NCI-H2081 (cell line): ENCODE data around the gene POP5.
A peak's percentile ranks its signal among the peaks of the same experiment; 100 is the strongest.
"Not testable (repeated sequence)": the region's sequence is repeated elsewhere in the genome, so short reads cannot be mapped to it uniquely, and the experiment has no call there.

Source experiments
- DNase-seq, 2 experiments: peaks; one replicate each; lab custom pipeline; 2025; lab: John Stamatoyannopoulos, UW

Gene POP5

GRCh38 chr12:120580787-120581723, at the start of gene POP5:
Gene POP5 (minus strand): TSS chr12:120581402. CDS start chr12:120581362, 40 bp downstream.
- peak; percentile 97 to 99 for DNase-seq

- DNase-seq = no peak
Measured at GRCh38 chr12:120630104-120630892, 49.1 kb upstream of the POP5 start.

GRCh38 chr12:120628919-120629318, 47.7 kb upstream of the POP5 start:
- DNase-seq = no peak

GRCh38 chr12:120625557-120626419, 44.6 kb upstream of the POP5 start:
- no peak for DNase-seq

- DNase-seq = no peak
Measured at GRCh38 chr12:120620624-120621023, 39.4 kb upstream of the POP5 start.

GRCh38 chr12:120618954-120619615, 37.9 kb upstream of the POP5 start:
- DNase-seq = no peak

- DNase-seq = not testable (repeated sequence)
Measured at GRCh38 chr12:120617767-120618166, 36.6 kb upstream of the POP5 start.

GRCh38 chr12:120617193-120617592, 36.0 kb upstream of the POP5 start:
- DNase-seq = not testable (repeated sequence)

- no peak for DNase-seq
Measured at GRCh38 chr12:120614848-120615247, 33.6 kb upstream of the POP5 start.

GRCh38 chr12:120611534-120611933, 30.3 kb upstream of the POP5 start:
- DNase-seq = not testable (repeated sequence)

- no peak for DNase-seq
Measured at GRCh38 chr12:120610560-120610959, 29.4 kb upstream of the POP5 start.

GRCh38 chr12:120602416-120602815, 21.2 kb upstream of the POP5 start:
- not testable (repeated sequence) for DNase-seq

GRCh38 chr12:120599672-120600552, 18.7 kb upstream of the POP5 start:
- DNase-seq = no peak

- no peak for DNase-seq
Measured at GRCh38 chr12:120598674-120599463, 17.7 kb upstream of the POP5 start.

GRCh38 chr12:120597861-120598260, 16.7 kb upstream of the POP5 start:
- DNase-seq = no peak

GRCh38 chr12:120596901-120597300, 15.7 kb upstream of the POP5 start:
- no peak for DNase-seq

GRCh38 chr12:120592121-120593049, 11.2 kb upstream of the POP5 start:
- DNase-seq = no peak

- DNase-seq = no peak
Measured at GRCh38 chr12:120590741-120591407, 9.7 kb upstream of the POP5 start.
